GM12878 (cell line): ENCODE measurements around the gene BNC2.

Experiments
- BHLHE40 ChIP-seq, 2 experiments: fragments of 450-650 bp in 1 of 2; IDR thresholded peaks; 2 replicates each; pipeline ENCODE4 v1.6.1; 2011 to 2017; ENCODE audit warnings: low read depth in 2 of 2, borderline replicate concordance in 1 of 2, improper control_type of control experiment in 1 of 2, low read length in 1 of 2, mild to moderate bottlenecking in 1 of 2
- CTCF ChIP-seq, 3 experiments: IDR thresholded peaks in 2 of 3; conservative IDR thresholded peaks in 1 of 3; 2 replicates each; pipeline ENCODE4 v1.5.1; 2011; ENCODE audit warnings: low read depth in 3 of 3, low read length in 3 of 3, mild to moderate bottlenecking in 3 of 3, control low read depth in 2 of 3, moderate library complexity in 2 of 3, inconsistent platforms in 1 of 3, mixed read lengths in 1 of 3; ENCODE audit not compliant: control insufficient read depth in 2 of 3, insufficient read depth in 1 of 3; ENCODE audit errors: extremely low read depth in 1 of 3
- ESRRA ChIP-seq: IDR thresholded peaks from 2 replicates; pipeline ENCODE4 v1.6.1; 2012; ENCODE audit warnings: mild to moderate bottlenecking, low read length, improper control_type of control experiment
- KDM1A ChIP-seq: fragments of 200-600 bp; sonication (generic); IDR thresholded peaks from 2 replicates; pipeline ENCODE4 v1.6.1; 2016; ENCODE audit warnings: borderline replicate concordance
- KLF5 ChIP-seq: fragments of 450-650 bp; IDR thresholded peaks from 2 replicates; pipeline ENCODE4 v1.6.1; 2014; ENCODE audit warnings: mild to moderate bottlenecking; ENCODE audit not compliant: partially characterized antibody
- MAX ChIP-seq: IDR thresholded peaks from 2 replicates; pipeline ENCODE4 v1.6.1; 2012; ENCODE audit warnings: low read depth, low read length, improper control_type of control experiment
- MXI1 ChIP-seq: fragments of 150-350 bp; IDR thresholded peaks from 2 replicates; pipeline ENCODE4 v1.6.1; 2011; ENCODE audit warnings: low read depth, mild to moderate bottlenecking, inconsistent platforms, low read length, improper control_type of control experiment
- NKRF ChIP-seq: fragments of 450-650 bp; conservative IDR thresholded peaks from 2 replicates; pipeline ENCODE4 v1.6.1; 2017; ENCODE audit warnings: mild to moderate bottlenecking, moderate library complexity
- REST ChIP-seq: IDR thresholded peaks from 2 replicates; pipeline ENCODE4 v1.6.1; 2012; ENCODE audit warnings: mild to moderate bottlenecking, low read depth, low read length
- RUNX3 ChIP-seq: IDR thresholded peaks from 2 replicates; pipeline ENCODE4 v1.6.1; 2012; ENCODE audit warnings: low read length, inconsistent platforms
- TAF1 ChIP-seq: IDR thresholded peaks from 2 replicates; pipeline ENCODE4 v1.6.1; 2011; ENCODE audit warnings: mild to moderate bottlenecking, low read depth, low read length, borderline replicate concordance
- YY1 ChIP-seq: IDR thresholded peaks from 2 replicates; pipeline ENCODE4 v1.6.1; 2011; ENCODE audit warnings: low read depth, mild to moderate bottlenecking, low read length
- ZNF687 ChIP-seq: fragments of 450-650 bp; IDR thresholded peaks from 2 replicates; pipeline ENCODE4 v1.6.1; 2017; ENCODE audit warnings: mild to moderate bottlenecking, moderate library complexity

- TF ChIP-seq NKRF (no peak), ESRRA (no peak), CTCF (IDR thresholded peaks at IDR 0.05 in 2 of 3, conservative IDR thresholded peaks at IDR 0.05 in 1 of 3; ENCODE audit: control insufficient read depth in 2 of 3, extremely low read depth in 1 of 3, insufficient read depth in 1 of 3, low read depth in 3 of 3, low read length in 3 of 3) (no peak), YY1 (no peak), ZNF687 (no peak), KDM1A (no peak), RUNX3 (no peak), TAF1 (no peak), BHLHE40 (IDR thresholded peaks at IDR 0.05; ENCODE audit: borderline replicate concordance in 1 of 2, low read depth in 2 of 2, low read length in 1 of 2) (no peak), MAX (no peak), REST (no peak), MXI1 (no peak), KLF5 (no peak)
These were observed 236.7 kb downstream of the BNC2 start for GRCh38 chr9:16633794-16634193.
